ENCODE data around the gene SNRNP200. TPM values are rescaled to one million over a fixed set of nuclear protein-coding genes. Genes with fewer than 3 reads are reported as not detected.
A peak's percentile ranks its signal among the peaks of the same experiment; 100 is the strongest.
"Not testable (repeated sequence)": the region's sequence is repeated elsewhere in the genome, so short reads cannot be mapped to it uniquely, and the experiment has no call there.

SNRNP200 gene
- total RNA-seq, 1 experiment from 2014 or later: 86.3 TPM

- DNase-seq (ENCODE audit: low spot score): no peak
Observed at GRCh38 chr2:96274355-96275056, 30.8 kb downstream of the SNRNP200 start.

GRCh38 chr2:96273763-96274162 is 31.6 kb downstream of the SNRNP200 start:
- DNase-seq (ENCODE audit: low spot score): no peak

GRCh38 chr2:96271995-96272394 is 33.4 kb downstream of the SNRNP200 start:
- DNase-seq (ENCODE audit: low spot score): no peak

- peak; percentile 55 for DNase-seq (ENCODE audit: low spot score)
Observed at GRCh38 chr2:96267159-96267971, 38.0 kb downstream of the SNRNP200 start.

GRCh38 chr2:96265840-96266679 is 39.3 kb downstream of the SNRNP200 start, which contains the start of the genes CIAO1 and TMEM127:
TSS of gene CIAO1 (plus strand) at chr2:96266225. CDS start at chr2:96266351, 126 bp downstream.
TSS of gene TMEM127 (minus strand) at chr2:96265997. CDS start at chr2:96265381, 616 bp downstream.
- peak; percentile 98 for DNase-seq (ENCODE audit: low spot score)

- no peak for DNase-seq (ENCODE audit: low spot score)
Observed at GRCh38 chr2:96265349-96265839, 40.0 kb downstream of the SNRNP200 start.

GRCh38 chr2:96264656-96265348 is 40.5 kb downstream of the SNRNP200 start:
- peak; percentile 39 for DNase-seq (ENCODE audit: low spot score)

GRCh38 chr2:96264086-96264485 is 41.3 kb downstream of the SNRNP200 start:
- DNase-seq (ENCODE audit: low spot score): no peak

GRCh38 chr2:96262306-96262705 is 43.0 kb downstream of the SNRNP200 start:
- DNase-seq (ENCODE audit: low spot score): no peak

- DNase-seq (ENCODE audit: low spot score): no peak
Observed at GRCh38 chr2:96261328-96262003, 43.9 kb downstream of the SNRNP200 start.

- DNase-seq (ENCODE audit: low spot score): peak; percentile 90
Observed at GRCh38 chr2:96260387-96261260, 44.7 kb downstream of the SNRNP200 start.

GRCh38 chr2:96259497-96259921 is 45.8 kb downstream of the SNRNP200 start:
- peak; percentile 22 for DNase-seq (ENCODE audit: low spot score)

- no peak for DNase-seq (ENCODE audit: low spot score)
Observed at GRCh38 chr2:96258166-96259022, 47.0 kb downstream of the SNRNP200 start.

GRCh38 chr2:96257744-96258143 is 47.6 kb downstream of the SNRNP200 start:
- DNase-seq (ENCODE audit: low spot score): not testable (repeated sequence)

GRCh38 chr2:96256611-96257113 is 48.7 kb downstream of the SNRNP200 start:
- no peak for DNase-seq (ENCODE audit: low spot score)

- no peak for DNase-seq (ENCODE audit: low spot score)
Observed at GRCh38 chr2:96254571-96254970, 50.8 kb downstream of the SNRNP200 start.

GRCh38 chr2:96253006-96253405 is 52.3 kb downstream of the SNRNP200 start:
- DNase-seq (ENCODE audit: low spot score): no peak

- no peak for DNase-seq (ENCODE audit: low spot score)
Observed at GRCh38 chr2:96252526-96252925, 52.8 kb downstream of the SNRNP200 start.
